Peyer's patch (tissue), 4 donors: Measurements from ENCODE around the gene ANKRD44.

ENCODE experiments used
- CTCF ChIP-seq, 6 experiments: fragments of 450-650 bp in 4 of 6; fragments of 200-600 bp in 2 of 6; sonication (generic) in 1 of 6; IDR thresholded peaks; one replicate each; pipeline ENCODE4 v1.5.1; 2017 to 2019; ENCODE audit warnings: antibody characterized with exemption in 6 of 6, mild to moderate bottlenecking in 3 of 6, moderate library complexity in 1 of 6
- POLR2A ChIP-seq, 2 donors: fragments of 450-650 bp; IDR thresholded peaks; one replicate each; pipeline ENCODE4 v1.5.1; 2017; ENCODE audit warnings: antibody characterized with exemption in 2 of 2, mild to moderate bottlenecking in 2 of 2, moderate library complexity in 2 of 2

- TF ChIP-seq POLR2A (IDR thresholded peaks at IDR 0.05) (no peak), CTCF (IDR thresholded peaks at IDR 0.05) (no peak)
Observed at GRCh38 chr2:196957442-196957841, 353.1 kb downstream of the ANKRD44 start.
